ENCODE data around the gene ITPR1.

DNA sequence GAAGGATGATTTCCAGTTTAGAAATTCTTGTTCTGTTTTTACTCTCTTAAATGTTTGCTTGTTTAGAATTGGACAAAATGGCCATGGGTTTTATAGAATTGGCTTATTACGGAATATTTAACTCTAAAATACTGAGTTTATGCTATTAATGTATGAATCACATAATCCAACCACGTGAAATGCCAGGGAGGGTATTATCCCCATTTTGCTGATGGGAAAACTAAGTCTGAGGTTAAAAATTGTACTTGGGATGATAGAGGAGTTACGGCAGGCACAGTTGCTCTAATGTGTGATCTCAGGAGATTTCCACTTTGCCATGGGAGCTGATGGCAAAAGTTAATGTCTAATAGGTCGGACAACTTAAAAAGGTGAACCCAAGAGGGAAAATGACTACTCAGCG is 194.4 kb downstream of the ITPR1 start:
- no peak for TF ChIP-seq CTCF (conservative IDR thresholded peaks at IDR 0.05; ENCODE audit: low read length)
- no peak for TF ChIP-seq EZH2phosphoT487 (IDR thresholded peaks at IDR 0.05; ENCODE audit: borderline replicate concordance, low read depth, low read length)
